HepG2 (cell line): ENCODE measurements around the gene PTGES3. TPM values are rescaled to one million over a fixed set of nuclear protein-coding genes. Genes with fewer than 3 reads are reported as not detected.

Experiments used
- AHDC1 ChIP-seq: sonication (generic); formaldehyde crosslinking; IDR thresholded peaks from 2 replicates; pipeline ENCODE4 v1.5.1; 2020; ENCODE audit warnings: mild to moderate bottlenecking, missing genetic modification reagents, borderline replicate concordance
- EHMT2 ChIP-seq: fragments of 200-600 bp; sonication (generic); IDR thresholded peaks from 2 replicates; pipeline ENCODE4 v1.7.0; 2017; ENCODE audit warnings: antibody characterized with exemption, low read depth, low read length, borderline replicate concordance
- FOXC1 ChIP-seq: sonication (generic); formaldehyde crosslinking; IDR thresholded peaks from 2 replicates; pipeline ENCODE4 v1.8.0; 2022; ENCODE audit warnings: mild to moderate bottlenecking, missing genetic modification reagents, borderline replicate concordance
- FUBP1 ChIP-seq: sonication (generic); formaldehyde crosslinking; IDR thresholded peaks from 2 replicates; pipeline ENCODE4 v1.5.1; 2020; ENCODE audit warnings: missing genetic modification reagents, mild to moderate bottlenecking, borderline replicate concordance
- HHEX ChIP-seq: IDR thresholded peaks from 2 replicates; pipeline ENCODE4 v1.6.1; 2016; ENCODE audit warnings: control low read depth
- KDM5B ChIP-seq: sonication (generic); formaldehyde crosslinking; IDR thresholded peaks from 2 replicates; pipeline ENCODE4 v1.4.0; 2020; ENCODE audit warnings: missing genetic modification reagents, mild to moderate bottlenecking, borderline replicate concordance
- LBX2 ChIP-seq: sonication (generic); formaldehyde crosslinking; IDR thresholded peaks from 2 replicates; pipeline ENCODE4 v1.5.0; 2020; ENCODE audit warnings: missing genetic modification reagents, mild to moderate bottlenecking, borderline replicate concordance
- MED13 ChIP-seq: sonication (generic); formaldehyde crosslinking; IDR thresholded peaks from 2 replicates; pipeline ENCODE4 v1.5.0; 2020; ENCODE audit warnings: missing genetic modification reagents
- MEF2D ChIP-seq: sonication (generic); formaldehyde crosslinking; IDR thresholded peaks from 2 replicates; pipeline ENCODE4 v1.5.1; 2020; ENCODE audit warnings: mild to moderate bottlenecking, missing genetic modification reagents
- NR3C1 ChIP-seq: sonication (generic); formaldehyde crosslinking; IDR thresholded peaks from 2 replicates; pipeline ENCODE4 v1.4.0; 2020; ENCODE audit warnings: missing genetic modification reagents
- PAWR ChIP-seq: sonication (generic); formaldehyde crosslinking; IDR thresholded peaks from 2 replicates; pipeline ENCODE4 v1.4.0; 2020; ENCODE audit warnings: missing genetic modification reagents, mild to moderate bottlenecking, borderline replicate concordance
- SP140L ChIP-seq: sonication (generic); formaldehyde crosslinking; IDR thresholded peaks from 2 replicates; pipeline ENCODE4 v1.4.0; 2020; ENCODE audit warnings: missing genetic modification reagents, borderline replicate concordance
- XBP1 ChIP-seq: sonication (generic); formaldehyde crosslinking; IDR thresholded peaks from 2 replicates; pipeline ENCODE4 v1.5.0; 2020; ENCODE audit warnings: missing genetic modification reagents
- ZFP1 ChIP-seq: IDR thresholded peaks from 2 replicates; pipeline ENCODE4 v1.6.1; 2016
- ZFP36 ChIP-seq: fragments of 150-350 bp; IDR thresholded peaks from 2 replicates; pipeline ENCODE4 v1.6.1; 2018; ENCODE audit warnings: borderline replicate concordance, low read length, low read depth; ENCODE audit not compliant: partially characterized antibody
- ZNF10 ChIP-seq: sonication (generic); formaldehyde crosslinking; IDR thresholded peaks from 2 replicates; pipeline ENCODE4 v1.4.0; 2020; ENCODE audit warnings: mild to moderate bottlenecking, low read depth, missing genetic modification reagents, borderline replicate concordance
- ZNF510 ChIP-seq: sonication (generic); formaldehyde crosslinking; IDR thresholded peaks from 2 replicates; pipeline ENCODE4 v1.4.0; 2020; ENCODE audit warnings: low read depth, mild to moderate bottlenecking, missing genetic modification reagents
- ZZZ3 ChIP-seq: sonication (generic); formaldehyde crosslinking; IDR thresholded peaks from 2 replicates; pipeline ENCODE4 v1.4.0; 2020; ENCODE audit warnings: missing genetic modification reagents, mild to moderate bottlenecking, borderline replicate concordance
- polyA plus RNA-seq, 8 experiments: library from polyadenylated mRNA; depleted of rRNA in 3 of 8; stranded (reverse) in 7 of 8; unstranded in 1 of 8; fragments of >200 nt; fragmentation: Illumina TruSeq in 4 of 8; extraction: Trizol in 4 of 8; gene quantifications; 2 replicates each; pipeline versions ENCODE4 v1.2.1 to v1.2.3, GENCODE V29; 2011 to 2016; ENCODE audit warnings: low read depth in 4 of 8, missing spikeins in 1 of 8, mixed read lengths in 1 of 8; ENCODE audit not compliant: insufficient read depth in 1 of 8
- total RNA-seq, 5 experiments: library from RNA; depleted of rRNA; stranded (reverse); fragments of >200 nt; fragmentation: Illumina TruSeq; extraction: Trizol; gene quantifications; 2 replicates each; pipeline ENCODE4 v1.2.3, GENCODE V29; 2016; ENCODE audit warnings: low read depth in 1 of 5
- TF ChIP-seq, protein P1 (sequence below): sonication (generic); formaldehyde crosslinking; conservative IDR thresholded peaks from 2 replicates; pipeline ENCODE4 v1.4.0; 2020; ENCODE audit warnings: missing genetic modification reagents

Gene PTGES3
- total and polyA plus RNA-seq, 2 of the 13 experiments (the other 11 are each of a cell fraction or from before 2014, with no cell fraction given): 54.4 to 159 TPM

GRCh38 chr12:56724972-56725722 lies 37.1 kb upstream of the PTGES3 start, which contains the start of gene NACA (continued):
- TF ChIP-seq, protein P1, sequence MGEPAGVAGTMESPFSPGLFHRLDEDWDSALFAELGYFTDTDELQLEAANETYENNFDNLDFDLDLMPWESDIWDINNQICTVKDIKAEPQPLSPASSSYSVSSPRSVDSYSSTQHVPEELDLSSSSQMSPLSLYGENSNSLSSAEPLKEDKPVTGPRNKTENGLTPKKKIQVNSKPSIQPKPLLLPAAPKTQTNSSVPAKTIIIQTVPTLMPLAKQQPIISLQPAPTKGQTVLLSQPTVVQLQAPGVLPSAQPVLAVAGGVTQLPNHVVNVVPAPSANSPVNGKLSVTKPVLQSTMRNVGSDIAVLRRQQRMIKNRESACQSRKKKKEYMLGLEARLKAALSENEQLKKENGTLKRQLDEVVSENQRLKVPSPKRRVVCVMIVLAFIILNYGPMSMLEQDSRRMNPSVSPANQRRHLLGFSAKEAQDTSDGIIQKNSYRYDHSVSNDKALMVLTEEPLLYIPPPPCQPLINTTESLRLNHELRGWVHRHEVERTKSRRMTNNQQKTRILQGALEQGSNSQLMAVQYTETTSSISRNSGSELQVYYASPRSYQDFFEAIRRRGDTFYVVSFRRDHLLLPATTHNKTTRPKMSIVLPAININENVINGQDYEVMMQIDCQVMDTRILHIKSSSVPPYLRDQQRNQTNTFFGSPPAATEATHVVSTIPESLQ (CRISPR knock-in tag): no peak
- TF ChIP-seq SP140L: no peak
- peak; percentile 89 for TF ChIP-seq MEF2D (CRISPR knock-in tag)
- TF ChIP-seq MED13 (CRISPR knock-in tag): peak; percentile 74; the same call in 1 of the 2 replicates
- TF ChIP-seq AHDC1 (CRISPR knock-in tag): no peak; the same call in 1 of the 2 replicates
- no peak for TF ChIP-seq HHEX
- no peak for TF ChIP-seq LBX2 (CRISPR knock-in tag)
- TF ChIP-seq ZNF510: no peak
- TF ChIP-seq NR3C1 (CRISPR knock-in tag): no peak
- TF ChIP-seq ZFP36: no peak
- peak; percentile 94 for TF ChIP-seq KDM5B (CRISPR knock-in tag)
- TF ChIP-seq EHMT2: no peak
- TF ChIP-seq FUBP1 (CRISPR knock-in tag): no peak
- peak; percentile 97; the same call in 1 of the 2 replicates for TF ChIP-seq ZZZ3 (CRISPR knock-in tag)
- TF ChIP-seq XBP1 (CRISPR knock-in tag): no peak
- peak; percentile 90 for TF ChIP-seq FOXC1 (CRISPR knock-in tag)
- no peak for TF ChIP-seq ZNF10 (CRISPR knock-in tag)
- TF ChIP-seq PAWR: no peak
- peak; percentile 87 for TF ChIP-seq ZFP1 (CRISPR knock-in tag)
